ENCODE data around the gene ELF4.

The ELF4 gene

DNA sequence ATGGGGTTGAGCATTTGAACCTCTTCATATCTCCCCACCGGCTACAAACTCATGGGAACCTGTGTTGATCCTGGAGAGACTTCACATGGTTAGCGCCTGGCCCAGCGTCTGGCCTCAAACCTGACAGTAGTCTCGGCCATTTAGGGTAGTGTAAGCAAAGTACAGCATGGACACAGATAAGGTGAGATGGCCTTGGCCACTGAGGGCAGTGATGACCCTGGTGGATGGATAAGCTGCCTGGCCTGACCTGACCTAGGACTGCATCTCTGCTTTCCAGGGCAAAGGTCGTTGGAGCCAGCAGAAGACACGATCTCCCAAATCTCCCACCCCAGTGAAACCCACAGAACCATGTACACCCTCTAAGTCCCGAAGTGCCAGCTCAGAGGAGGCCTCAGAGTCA is 76.1 kb downstream of the ELF4 start:
- Histone ChIP-seq H3K9me3 (no peaks in the 10 kb centered on the region), H3K36me3 (peaks cover 23 to 90% (median 63%) of the 10 kb centered on the region in 3 donors), H3K27me3 (no peaks in the 10 kb centered on the region), H3K4me1 (no peaks in the 10 kb centered on the region), H3K4me3 (no peak overlapping the region), H3K27ac (no peak overlapping the region)
- DNase-seq, result no peak
- TF ChIP-seq, protein P1, sequence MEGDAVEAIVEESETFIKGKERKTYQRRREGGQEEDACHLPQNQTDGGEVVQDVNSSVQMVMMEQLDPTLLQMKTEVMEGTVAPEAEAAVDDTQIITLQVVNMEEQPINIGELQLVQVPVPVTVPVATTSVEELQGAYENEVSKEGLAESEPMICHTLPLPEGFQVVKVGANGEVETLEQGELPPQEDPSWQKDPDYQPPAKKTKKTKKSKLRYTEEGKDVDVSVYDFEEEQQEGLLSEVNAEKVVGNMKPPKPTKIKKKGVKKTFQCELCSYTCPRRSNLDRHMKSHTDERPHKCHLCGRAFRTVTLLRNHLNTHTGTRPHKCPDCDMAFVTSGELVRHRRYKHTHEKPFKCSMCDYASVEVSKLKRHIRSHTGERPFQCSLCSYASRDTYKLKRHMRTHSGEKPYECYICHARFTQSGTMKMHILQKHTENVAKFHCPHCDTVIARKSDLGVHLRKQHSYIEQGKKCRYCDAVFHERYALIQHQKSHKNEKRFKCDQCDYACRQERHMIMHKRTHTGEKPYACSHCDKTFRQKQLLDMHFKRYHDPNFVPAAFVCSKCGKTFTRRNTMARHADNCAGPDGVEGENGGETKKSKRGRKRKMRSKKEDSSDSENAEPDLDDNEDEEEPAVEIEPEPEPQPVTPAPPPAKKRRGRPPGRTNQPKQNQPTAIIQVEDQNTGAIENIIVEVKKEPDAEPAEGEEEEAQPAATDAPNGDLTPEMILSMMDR (IDR thresholded peaks at IDR 0.05), result no peak
- intact Hi-C loops (cut with DNase I; ENCODE audit: low total_unique reads), result loop anchor here (10.0 kb wide), 1 partner anchor 439 kb away; no protein-coding TSS in a partner anchor

DNA sequence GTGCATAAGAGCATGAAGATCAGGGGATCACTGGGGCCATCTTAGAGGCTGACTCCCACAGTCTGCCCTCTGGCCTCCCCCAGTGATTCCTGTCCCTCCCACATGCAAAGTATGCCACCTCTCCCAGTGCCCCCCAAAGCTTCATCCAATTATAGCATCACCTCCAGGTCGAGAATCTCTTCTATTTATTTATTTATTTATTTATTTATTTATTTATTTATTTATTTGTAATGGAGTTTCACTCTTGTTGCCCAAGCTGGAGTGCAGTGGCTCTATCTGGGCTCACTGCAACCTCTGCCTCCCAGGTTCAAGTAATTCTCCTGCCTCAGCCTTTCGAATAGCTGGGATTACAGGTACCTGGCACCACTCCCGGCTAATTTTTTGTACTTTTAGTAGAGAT is 77.7 kb downstream of the ELF4 start:
- Histone ChIP-seq H3K36me3 (peaks cover 12 to 75% (median 55%) of the 10 kb centered on the region in 3 donors), H3K4me3 (no peak overlapping the region), H3K27me3 (no peaks in the 10 kb centered on the region), H3K27ac (no peak overlapping the region), H3K4me1 (no peaks in the 10 kb centered on the region), H3K9me3 (no peaks in the 10 kb centered on the region)
- no peak for DNase-seq
- TF ChIP-seq, protein P1 (IDR thresholded peaks at IDR 0.05), result no peak
- intact Hi-C loops (cut with DNase I; ENCODE audit: low total_unique reads), result loop anchor here (10.0 kb wide), 1 partner anchor 438 kb away; no protein-coding TSS in a partner anchor

DNA sequence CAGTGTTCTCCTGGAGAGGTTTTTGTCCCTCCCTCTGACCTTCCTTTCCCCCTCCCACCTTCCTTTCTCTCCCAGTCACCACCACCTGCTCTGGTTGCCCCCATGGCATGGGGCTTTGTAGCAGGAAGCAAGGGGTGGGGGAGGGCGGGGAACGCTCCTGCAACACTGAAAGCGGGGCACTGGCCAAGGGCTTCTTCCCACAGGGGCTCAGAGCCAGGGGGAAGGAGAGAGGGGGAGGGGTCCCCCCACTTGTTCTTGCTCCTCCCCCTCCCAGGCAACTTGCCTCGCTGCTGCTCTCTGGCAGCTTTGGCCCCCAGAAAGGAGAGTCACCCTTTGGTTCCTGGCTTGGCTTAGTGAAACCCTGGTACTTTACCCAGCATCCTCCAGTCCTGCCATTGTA is 79.5 kb downstream of the ELF4 start:
- H3K27ac ChIP-seq, result no peak overlapping the region
- H3K27me3 ChIP-seq, result no peaks in the 10 kb centered on the region
- intact Hi-C loops (cut with DNase I; ENCODE audit: low total_unique reads), result loop anchor here (10.0 kb wide), 1 partner anchor 436 kb away; no protein-coding TSS in a partner anchor
- no peaks in the 10 kb centered on the region for H3K4me1 ChIP-seq
- TF ChIP-seq, protein P1 (IDR thresholded peaks at IDR 0.05), result no peak
- H3K4me3 ChIP-seq, result no peak overlapping the region
- H3K9me3 ChIP-seq, result no peaks in the 10 kb centered on the region
- DNase-seq, result no peak
- H3K36me3 ChIP-seq, result peaks cover 5 to 70% (median 49%) of the 10 kb centered on the region in 3 donors

DNA sequence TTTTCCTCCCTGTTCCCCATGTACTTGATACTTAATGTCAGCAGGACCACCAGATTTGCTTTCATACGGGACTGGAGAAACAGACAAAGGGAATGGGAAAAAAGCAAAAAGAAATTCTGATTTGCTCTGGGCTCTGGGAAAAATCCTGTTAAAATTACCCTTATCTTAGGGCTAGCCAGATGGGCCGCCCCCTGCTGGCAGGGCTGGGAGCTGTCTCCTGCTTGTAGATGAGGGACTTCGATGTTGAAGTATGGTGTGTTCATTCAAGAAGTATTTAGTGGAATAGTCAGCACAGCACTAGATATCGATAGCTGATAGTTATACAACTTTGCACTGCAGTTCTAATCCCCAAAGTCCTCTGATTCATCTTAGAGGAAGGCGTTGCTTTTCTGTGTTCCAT is 82.1 kb downstream of the ELF4 start:
- H3K36me3 ChIP-seq, result peaks cover 5 to 55% (median 37%) of the 10 kb centered on the region in 3 donors
- no peaks in the 10 kb centered on the region for H3K27me3 ChIP-seq
- peaks cover 0 to 3% (median 0%) of the 10 kb centered on the region in 4 donors for H3K4me1 ChIP-seq
- intact Hi-C loops (cut with DNase I; ENCODE audit: low total_unique reads), result loop anchor here (10.0 kb wide), 1 partner anchor 93 kb away; no protein-coding TSS in a partner anchor
- H3K9me3 ChIP-seq, result no peaks in the 10 kb centered on the region
- no peak overlapping the region for H3K27ac ChIP-seq
- TF ChIP-seq, protein P1 (IDR thresholded peaks at IDR 0.05), result peak; percentile 41 to 53
- peak in 1 of 2 donors; percentile 31 for DNase-seq
- no peak overlapping the region for H3K4me3 ChIP-seq

DNA sequence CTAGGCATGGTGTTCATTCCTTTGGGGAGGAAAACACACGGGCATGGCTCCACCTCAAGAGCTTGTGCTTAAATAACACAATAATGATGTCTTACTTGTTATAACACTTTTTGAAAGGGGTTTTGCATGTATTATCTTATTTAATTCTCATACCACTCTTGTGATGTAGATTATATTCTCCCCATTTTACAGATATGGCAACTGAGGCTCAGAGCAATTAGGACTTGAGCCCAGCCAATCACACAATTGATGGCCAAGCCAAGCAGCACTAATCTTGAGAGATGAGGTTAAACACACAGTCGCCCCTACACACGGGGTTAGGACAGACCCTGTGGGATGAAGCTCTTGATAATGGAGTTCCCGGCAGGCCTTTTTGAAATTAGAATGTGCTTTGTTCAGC is 82.7 kb downstream of the ELF4 start:
- H3K9me3 ChIP-seq, result no peaks in the 10 kb centered on the region
- peaks cover 12 to 60% (median 44%) of the 10 kb centered on the region in 3 donors for H3K36me3 ChIP-seq
- H3K27me3 ChIP-seq, result no peaks in the 10 kb centered on the region
- H3K4me1 ChIP-seq, result peaks cover 0 to 3% (median 0%) of the 10 kb centered on the region in 4 donors
- TF ChIP-seq, protein P1 (IDR thresholded peaks at IDR 0.05), result no peak
- DNase-seq, result no peak
- intact Hi-C loops (cut with DNase I; ENCODE audit: low total_unique reads), result loop anchor here (10.0 kb wide), 1 partner anchor 93 kb away; no protein-coding TSS in a partner anchor
- no peak overlapping the region for H3K4me3 ChIP-seq
- no peak overlapping the region for H3K27ac ChIP-seq
